H1 (cell line): ENCODE measurements around the gene TOP1.

Experiments used
- ASH2L ChIP-seq: fragments of 200-600, 300-600 bp; sonication (generic); IDR thresholded peaks from one replicate; pipeline ENCODE4 v1.7.1; 2017; ENCODE audit warnings: low read length
- CHD1 ChIP-seq: IDR thresholded peaks from 2 replicates; pipeline ENCODE4 v1.6.1; 2012; ENCODE audit warnings: low read depth, low read length, improper control_type of control experiment
- CTCF ChIP-seq, 3 experiments: IDR thresholded peaks; 1 replicate in 2 of 3; 2 replicates in 1 of 3; pipeline versions ENCODE4 v1.5.1 to v1.6.1; 2011; ENCODE audit warnings: low read length in 3 of 3, mild to moderate bottlenecking in 3 of 3, inconsistent platforms in 2 of 3, low read depth in 1 of 3, moderate library complexity in 1 of 3; ENCODE audit not compliant: insufficient read depth in 1 of 3; ENCODE audit errors: control extremely low read depth in 1 of 3
- EP300 ChIP-seq, 2 experiments: IDR thresholded peaks; 1 replicate in 1 of 2; 2 replicates in 1 of 2; pipeline ENCODE4 v1.6.1; 2011 to 2012; ENCODE audit warnings: low read depth in 2 of 2, low read length in 2 of 2, mild to moderate bottlenecking in 2 of 2, borderline replicate concordance in 1 of 2, inconsistent platforms in 1 of 2, moderate library complexity in 1 of 2
- POLR2A ChIP-seq, 2 experiments: IDR thresholded peaks; 1 replicate in 1 of 2; 2 replicates in 1 of 2; pipeline ENCODE4 v1.6.1; 2011; ENCODE audit warnings: low read depth in 2 of 2, low read length in 2 of 2, mild to moderate bottlenecking in 2 of 2; ENCODE audit errors: control extremely low read depth in 1 of 2
- POLR2AphosphoS5 ChIP-seq: IDR thresholded peaks from 2 replicates; pipeline ENCODE4 v1.6.1; 2011; ENCODE audit warnings: low read depth, low read length
- POU5F1 ChIP-seq: IDR thresholded peaks from 2 replicates; pipeline ENCODE4 v1.6.1; 2011; ENCODE audit warnings: low read depth, mild to moderate bottlenecking, low read length, moderate library complexity

GRCh38 chr20:41165001-41165882, 136.6 kb downstream of the TOP1 start:
- no peak for TF ChIP-seq CTCF (IDR thresholded peaks at IDR 0.05; ENCODE audit: control extremely low read depth in 1 of 3, insufficient read depth in 1 of 3, low read depth in 1 of 3, low read length in 3 of 3)
- TF ChIP-seq POU5F1 = no peak
- no peak for TF ChIP-seq POLR2AphosphoS5
- no peak for TF ChIP-seq ASH2L
- TF ChIP-seq CHD1 = no peak
- TF ChIP-seq POLR2A (IDR thresholded peaks at IDR 0.05; ENCODE audit: control extremely low read depth in 1 of 2, low read depth in 2 of 2, low read length in 2 of 2) = no peak
- TF ChIP-seq EP300 (IDR thresholded peaks at IDR 0.05; ENCODE audit: borderline replicate concordance in 1 of 2, low read depth in 2 of 2, low read length in 2 of 2) = no peak
